ENCODE data around the gene PKDCC.
"Not testable (repeated sequence)": the region's sequence is repeated elsewhere in the genome, so short reads cannot be mapped to it uniquely, and the experiment has no call there.

Gene PKDCC

DNA sequence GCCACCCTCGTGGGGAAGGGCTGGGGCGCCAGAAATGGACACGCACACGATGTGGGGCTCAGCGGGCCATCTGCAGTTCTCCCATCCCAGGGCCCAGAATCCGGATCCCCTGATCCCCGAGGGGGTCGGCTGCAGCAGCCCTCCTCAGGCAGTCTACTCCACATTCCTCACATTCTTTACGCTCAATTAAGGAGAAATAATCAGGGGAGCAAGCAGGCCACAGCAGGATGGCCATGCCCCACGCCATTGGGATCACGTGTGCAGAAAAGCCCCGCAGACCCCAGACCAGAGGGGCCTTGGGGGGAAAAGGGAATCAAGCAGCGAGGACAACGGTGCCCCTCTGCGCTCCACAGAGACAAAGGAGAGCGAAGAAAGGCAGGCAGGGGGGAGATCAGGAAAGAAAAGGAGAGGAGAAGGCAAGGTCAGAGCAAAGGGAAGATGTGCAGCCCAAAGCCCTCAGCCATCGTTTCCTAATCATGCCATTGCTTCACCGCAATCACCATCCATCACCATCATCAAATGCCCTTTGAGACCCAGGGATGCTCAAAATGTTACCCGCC is 17.5 kb upstream of the PKDCC start:
- no peak for DNase-seq (ENCODE audit: low read depth)

GRCh38 chr2:42030829-42031228 is 17.0 kb upstream of the PKDCC start:
- DNase-seq (ENCODE audit: low read depth): no peak

DNA sequence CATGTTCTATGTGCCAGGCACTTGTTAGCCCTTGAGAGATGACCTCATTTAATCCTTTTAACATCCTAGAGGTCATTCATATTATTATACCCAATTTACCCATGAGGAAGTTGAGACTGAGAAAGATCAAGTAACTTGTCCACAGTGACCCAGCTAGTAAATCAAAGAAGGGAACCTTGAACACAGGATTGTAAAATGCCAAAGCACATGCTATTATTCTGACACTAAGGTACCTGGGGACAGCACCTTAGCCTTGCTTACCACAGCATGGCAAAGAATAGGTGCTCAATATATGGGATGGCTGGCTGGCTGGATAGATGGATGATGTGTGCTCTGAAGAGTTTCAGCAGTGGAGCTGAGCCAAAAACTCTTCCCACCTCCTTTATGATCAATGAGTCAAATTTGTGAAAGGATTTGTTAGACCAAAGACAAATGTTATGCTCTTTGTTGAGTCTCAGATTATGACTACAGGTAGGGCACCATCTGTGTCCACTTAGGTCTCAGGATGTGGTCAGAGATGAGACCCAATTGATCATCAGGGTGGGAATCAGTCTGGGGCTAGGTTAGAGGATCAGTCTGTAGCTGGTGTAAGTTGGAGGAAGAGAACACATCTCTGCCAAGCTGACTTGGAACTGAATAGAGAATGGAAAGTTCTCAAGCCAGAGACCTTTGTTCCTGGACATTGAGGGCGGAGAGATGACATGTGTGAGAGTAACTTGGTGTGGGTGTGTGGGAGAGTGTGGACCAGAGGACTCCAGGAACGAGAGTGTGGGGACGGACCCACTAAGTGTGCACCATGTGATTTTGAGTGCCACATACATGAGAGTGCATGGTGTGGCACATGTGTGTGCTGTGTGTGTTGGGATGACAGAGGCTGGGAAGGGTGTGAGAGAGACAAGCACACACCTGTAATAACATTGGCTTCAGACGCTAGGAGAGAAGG is 16.3 kb upstream of the PKDCC start:
- DNase-seq (ENCODE audit: low read depth): no peak

DNA sequence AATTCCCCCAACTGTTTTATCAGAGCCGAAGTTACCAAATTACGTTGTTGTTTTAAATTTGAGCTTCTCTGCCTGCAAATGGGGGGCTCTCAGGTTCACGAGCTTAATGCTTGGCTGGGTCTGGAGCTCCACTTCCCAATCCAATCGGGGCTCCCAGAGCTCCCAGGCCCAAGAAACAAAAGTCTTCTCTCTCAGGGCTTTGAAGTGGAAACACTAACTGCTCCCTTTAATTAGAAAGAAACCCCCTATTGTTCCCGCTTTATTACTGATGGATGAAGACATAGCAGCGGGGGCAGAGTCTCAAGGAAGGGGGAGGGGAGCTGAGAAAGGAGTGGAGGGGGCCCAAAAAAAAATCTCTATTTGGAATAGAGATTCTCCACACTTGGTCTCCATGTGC is 15.6 kb upstream of the PKDCC start:
- DNase-seq (ENCODE audit: low read depth): no peak

DNA sequence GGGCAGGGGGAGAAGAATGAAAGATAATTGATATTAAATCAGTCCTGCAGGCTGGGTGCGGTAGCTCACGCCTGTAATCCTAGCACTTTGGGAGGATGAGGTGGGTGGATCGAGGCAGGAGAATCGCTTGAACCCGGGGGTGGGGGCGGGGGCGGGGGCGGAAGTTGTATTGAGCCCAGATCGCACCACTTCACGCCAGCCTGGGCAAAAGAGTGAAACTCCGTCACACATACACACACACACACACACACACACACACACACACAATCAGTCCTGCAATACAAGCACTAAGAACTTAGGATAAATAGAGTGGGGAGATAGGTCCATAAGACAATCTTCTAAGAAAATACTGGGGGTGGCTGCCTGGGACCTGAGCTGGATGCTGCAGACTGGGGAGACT is 15.1 kb upstream of the PKDCC start:
- DNase-seq (ENCODE audit: low read depth): no peak

- DNase-seq (ENCODE audit: low read depth): not testable (repeated sequence)
Measured at GRCh38 chr2:42034096-42034495, 13.7 kb upstream of the PKDCC start.

DNA sequence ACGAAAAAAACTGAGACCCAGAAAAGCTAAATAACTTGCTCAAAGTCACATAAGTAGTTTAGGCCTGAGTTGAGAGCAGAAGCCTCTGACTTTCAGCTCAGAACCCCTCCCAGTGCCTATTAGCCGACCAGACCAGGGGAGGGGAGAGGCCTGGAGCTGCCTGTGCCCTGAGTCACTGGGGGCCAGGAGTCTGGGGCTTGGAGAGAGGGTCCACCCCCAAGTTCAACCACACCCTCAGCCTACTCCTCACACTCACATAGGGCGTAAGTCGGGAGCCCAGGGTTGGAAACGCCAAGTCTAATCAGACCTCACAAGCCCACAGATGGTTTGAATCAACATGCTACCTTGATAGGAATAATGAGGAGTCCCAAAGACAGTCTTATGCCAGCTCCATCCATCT is 12.6 kb upstream of the PKDCC start:
- DNase-seq (ENCODE audit: low read depth): no peak

DNA sequence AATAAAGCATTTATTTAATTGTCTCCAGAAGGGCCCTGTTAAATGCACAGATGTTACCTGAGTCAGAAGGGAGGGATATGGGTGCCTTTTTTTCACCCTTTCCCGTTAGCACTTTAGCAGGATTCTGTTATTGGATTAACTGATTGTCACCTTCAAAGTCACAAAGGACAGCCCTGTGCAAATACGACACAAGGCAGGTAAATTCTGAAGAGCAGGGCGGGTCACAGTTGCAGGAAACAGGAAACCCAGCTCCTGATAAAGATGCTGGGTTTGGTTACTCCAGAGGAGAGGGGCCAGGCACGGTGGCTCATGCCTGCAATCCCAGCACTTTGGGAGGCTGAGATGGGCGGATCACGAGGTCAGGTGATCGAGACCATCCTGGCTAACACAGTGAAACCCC is 11.4 kb upstream of the PKDCC start:
- DNase-seq (ENCODE audit: low read depth): no peak

DNA sequence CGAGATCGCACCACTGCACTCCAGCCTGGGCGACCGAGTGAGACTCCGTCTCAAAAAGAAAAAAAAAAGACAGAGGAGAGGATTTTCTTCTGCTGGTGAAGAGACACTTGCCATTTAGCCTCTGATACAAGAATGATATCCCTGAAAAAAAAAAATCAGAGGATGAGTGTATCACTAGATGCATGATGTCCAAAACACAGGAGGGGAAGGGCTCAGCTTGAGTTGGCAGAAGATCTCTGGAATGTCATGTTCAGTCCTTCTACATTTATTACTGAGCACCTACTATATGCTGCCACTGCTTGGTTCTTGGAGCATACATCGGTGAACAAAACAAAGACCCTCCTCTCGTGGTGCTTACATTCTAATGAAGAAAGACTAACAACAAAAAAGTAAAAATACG is 10.9 kb upstream of the PKDCC start:
- DNase-seq (ENCODE audit: low read depth): no peak

DNA sequence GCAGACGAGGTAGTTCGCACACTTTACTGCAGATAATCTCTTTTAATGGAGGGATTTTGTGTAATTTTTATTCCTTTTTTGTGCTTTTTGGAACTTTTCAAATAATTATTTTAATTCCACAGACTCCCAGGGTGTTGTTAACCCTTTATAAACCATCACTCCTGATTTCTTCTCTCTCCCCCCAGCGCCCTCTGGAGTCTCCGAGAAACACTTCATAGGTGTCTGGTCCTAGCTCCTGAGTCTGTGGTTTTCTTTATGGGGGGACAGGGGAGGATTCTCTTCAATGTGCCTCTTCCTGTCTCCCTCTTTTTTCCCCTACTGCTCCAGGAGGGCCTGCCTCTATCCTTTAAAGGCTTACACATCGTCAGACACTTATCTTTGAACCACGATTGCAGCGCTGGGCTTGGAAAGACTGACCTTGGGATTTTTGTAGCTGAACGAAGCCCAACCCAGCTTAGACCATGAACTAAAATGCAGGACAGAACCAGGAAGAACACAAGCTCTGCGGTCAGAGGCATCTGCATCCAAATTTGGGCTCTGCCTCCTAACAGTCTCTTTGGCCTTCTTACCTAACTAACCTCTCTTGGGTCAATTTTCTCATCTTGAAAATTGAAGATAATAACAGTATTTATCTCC is 7.1 kb upstream of the PKDCC start:
- no peak for DNase-seq (ENCODE audit: low read depth)

DNA sequence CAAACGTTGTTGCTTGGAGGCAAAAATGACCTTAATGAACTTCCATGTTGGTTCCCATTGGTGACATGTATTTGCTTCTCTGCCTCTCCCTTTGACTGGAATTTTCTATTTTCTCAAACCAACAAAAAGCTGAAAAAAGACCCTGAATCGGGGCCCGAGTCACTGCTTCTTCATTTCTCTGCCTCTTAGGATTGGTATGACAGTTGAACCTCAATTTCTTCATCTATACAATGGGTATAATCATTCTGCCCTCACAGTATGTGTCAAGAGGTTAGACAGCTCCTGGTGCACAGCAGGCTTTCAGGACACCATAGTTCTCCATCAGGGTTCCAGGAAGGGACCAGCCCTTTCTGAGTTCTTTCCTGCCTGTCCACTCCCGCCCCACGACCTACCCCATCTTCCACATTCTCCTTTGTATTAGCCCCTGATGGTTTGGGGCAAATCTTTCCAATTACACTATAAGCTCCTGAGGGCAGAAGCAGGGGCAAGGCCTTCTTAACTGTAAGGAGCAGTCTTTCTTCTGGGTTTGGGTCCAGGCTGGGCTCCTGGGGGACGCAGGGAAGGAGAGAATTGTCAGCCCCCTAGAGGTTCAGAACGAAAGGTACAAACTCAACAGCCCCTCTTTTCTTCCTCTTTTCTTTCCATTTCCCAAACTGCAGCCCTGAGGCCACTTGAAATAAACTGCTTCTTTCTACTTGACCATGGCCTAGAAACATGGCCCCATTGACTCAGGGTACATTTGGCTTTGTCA is 6.3 kb upstream of the PKDCC start:
- DNase-seq (ENCODE audit: low read depth): no peak

GRCh38 chr2:42042631-42043355 is 5.0 kb upstream of the PKDCC start:
- DNase-seq (ENCODE audit: low read depth): no peak

GRCh38 chr2:42043789-42044394 is 3.9 kb upstream of the PKDCC start:
- no peak for DNase-seq (ENCODE audit: low read depth)

DNA sequence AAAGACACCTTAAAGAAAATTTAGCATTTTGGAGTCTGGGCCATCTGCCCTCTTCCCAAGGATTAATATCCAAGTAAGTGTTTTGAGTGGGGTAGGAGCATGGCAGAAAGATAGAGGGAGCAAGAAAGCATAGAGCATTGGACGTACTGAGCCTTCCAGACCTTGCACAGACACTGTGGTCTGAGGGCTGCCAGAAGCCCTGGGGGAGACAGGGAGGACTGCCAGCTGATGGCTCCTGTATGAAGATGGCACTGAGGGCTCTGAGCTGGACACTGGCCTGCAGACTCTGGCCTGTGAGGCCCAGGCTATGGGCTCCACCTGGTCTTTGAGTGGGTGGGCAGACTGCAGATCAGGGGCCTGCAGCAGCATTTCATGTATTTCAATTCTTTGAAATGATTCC is 2.9 kb upstream of the PKDCC start:
- DNase-seq (ENCODE audit: low read depth): no peak

- DNase-seq (ENCODE audit: low read depth): no peak
Measured at GRCh38 chr2:42045352-42045751, 2.5 kb upstream of the PKDCC start.

- no peak for DNase-seq (ENCODE audit: low read depth)
Measured at GRCh38 chr2:42045848-42046748, 1.7 kb upstream of the PKDCC start.

GRCh38 chr2:42046819-42047487 is 868 bp upstream of the PKDCC start:
- peak; percentile 32 for DNase-seq (ENCODE audit: low read depth)

- peak; percentile 43 for DNase-seq (ENCODE audit: low read depth)
Measured at GRCh38 chr2:42048299-42049220, 739 bp downstream of the PKDCC start.

Data from iris pigment epithelial cell (primary cell).